H1 (cell line): ENCODE measurements around the gene TAF10. TPM values are rescaled to one million over a fixed set of nuclear protein-coding genes. Genes with fewer than 3 reads are reported as not detected.

ENCODE experiments used
- CTCF ChIA-PET: fragments of 300-600 bp; sonication (Branson Sonifier 250); formaldehyde crosslinking; loops from one replicate; lab custom pipeline; 2021; ENCODE audit not compliant: partially characterized antibody; lab: Charles Lee
- POLR2A ChIA-PET: fragments of 300-600 bp; sonication (Branson Sonifier 250); formaldehyde crosslinking; loops from one replicate; lab custom pipeline; 2021; ENCODE audit warnings: inconsistent platforms; ENCODE audit not compliant: partially characterized antibody; lab: Charles Lee
- DNase-seq, 2 experiments: peaks; one replicate each; pipeline versions ENCODE4 v3.0.0 to v3.0.0-alpha.2; 2010 to 2022; ENCODE audit warnings: low spot score in 2 of 2, low read depth in 1 of 2, mixed read lengths in 1 of 2
- FAIRE-seq: peaks from 2 replicates; lab custom pipeline; 2011; peaks lifted over from hg19 to GRCh38; lab: Jason Lieb, UNC
- H2AFZ ChIP-seq: 2 replicates; pipeline ENCODE4 v1.8.1; 2012; ENCODE audit warnings: low read length, inconsistent platforms
- H2AK5ac ChIP-seq: 2 replicates; pipeline ENCODE4 v1.6.1; 2013; ENCODE audit warnings: low read depth, low read length
- H2BK120ac ChIP-seq: replicated peaks from 2 replicates; pipeline ENCODE3; 2013; ENCODE audit warnings: low read depth, low read length, inconsistent platforms
- H2BK12ac ChIP-seq: 2 replicates; pipeline ENCODE4 v1.6.1; 2013; ENCODE audit warnings: low read depth, low read length
- H2BK15ac ChIP-seq: 2 replicates; pipeline ENCODE4 v1.6.1; 2013; ENCODE audit warnings: low read length
- H2BK20ac ChIP-seq: 2 replicates; pipeline ENCODE4 v1.6.1; 2013; ENCODE audit warnings: low read length
- H2BK5ac ChIP-seq: 2 replicates; pipeline ENCODE4 v1.6.1; 2013; ENCODE audit warnings: low read depth, low read length
- H3K14ac ChIP-seq: 2 replicates; pipeline ENCODE4 v1.6.1; 2013; ENCODE audit warnings: inconsistent platforms; ENCODE audit not compliant: insufficient read length
- H3K18ac ChIP-seq: 2 replicates; pipeline ENCODE4 v1.6.1; 2013; ENCODE audit warnings: low read length; ENCODE audit errors: extremely low read depth
- H3K23ac ChIP-seq: 2 replicates; pipeline ENCODE4 v1.6.1; 2013; ENCODE audit warnings: inconsistent platforms; ENCODE audit not compliant: insufficient read length
- H3K23me2 ChIP-seq: 2 replicates; pipeline ENCODE4 v1.6.1; 2013; ENCODE audit warnings: low read depth, low read length
- H3K27ac ChIP-seq: 2 replicates; pipeline ENCODE4 v1.6.1; 2011; ENCODE audit warnings: low read depth, low read length, inconsistent platforms
- H3K27me3 ChIP-seq, 4 experiments: replicated peaks in 1 of 4; 1 replicate in 1 of 4; 2 replicates in 3 of 4; pipeline versions ENCODE4 v1.6.1 to v1.8.1; 2011 to 2013; ENCODE audit warnings: low read length in 3 of 4, mild to moderate bottlenecking in 3 of 4, inconsistent platforms in 2 of 4, mixed read lengths in 2 of 4, moderate library complexity in 1 of 4; ENCODE audit not compliant: control insufficient read depth in 3 of 4, insufficient read depth in 3 of 4; ENCODE audit errors: extremely low read depth in 1 of 4
- H3K36me3 ChIP-seq, 4 experiments: 2 replicates each; pipeline versions ENCODE4 v1.6.1 to v1.8.1; 2011 to 2013; ENCODE audit warnings: mild to moderate bottlenecking in 4 of 4, low read length in 3 of 4, moderate library complexity in 2 of 4, control low read depth in 1 of 4, inconsistent platforms in 1 of 4; ENCODE audit not compliant: insufficient read depth in 4 of 4, control insufficient read depth in 2 of 4
- H3K4ac ChIP-seq: replicated peaks from 2 replicates; pipeline ENCODE3; 2013; ENCODE audit warnings: low read length, low read depth, mixed read lengths, inconsistent platforms; ENCODE audit not compliant: insufficient read length
- H3K4me1 ChIP-seq, 4 experiments: replicated peaks in 1 of 4; 1 replicate in 1 of 4; 2 replicates in 3 of 4; pipeline versions ENCODE4 v1.6.1 to v1.8.1; 2011 to 2013; ENCODE audit warnings: low read length in 3 of 4, inconsistent platforms in 2 of 4, mixed read lengths in 1 of 4; ENCODE audit not compliant: insufficient read depth in 4 of 4, control insufficient read depth in 3 of 4
- H3K4me2 ChIP-seq, 2 experiments: 2 replicates each; pipeline versions ENCODE4 v1.6.1 to v1.8.1; 2011 to 2013; ENCODE audit warnings: low read depth in 2 of 2, low read length in 2 of 2, control low read depth in 1 of 2, inconsistent platforms in 1 of 2, mild to moderate bottlenecking in 1 of 2; ENCODE audit not compliant: insufficient read depth in 1 of 2
- H3K4me3 ChIP-seq, 4 experiments: fragments of 200-600, 300-600 bp in 1 of 4; sonication (generic), shearing (Covaris generic), sonication (Bioruptor Twin) in 1 of 4; 2 replicates each; pipeline versions ENCODE4 v1.5.1 to v1.8.1; 2011 to 2016; ENCODE audit warnings: low read length in 4 of 4, low read depth in 3 of 4, control low read depth in 2 of 4, inconsistent platforms in 2 of 4, mild to moderate bottlenecking in 2 of 4, mixed read lengths in 1 of 4, moderate library complexity in 1 of 4; ENCODE audit not compliant: insufficient read depth in 2 of 4; ENCODE audit errors: extremely low read depth in 1 of 4
- H3K56ac ChIP-seq: replicated peaks from 2 replicates; pipeline ENCODE3; 2013; ENCODE audit warnings: low read depth, mild to moderate bottlenecking, mixed read lengths, low read length, inconsistent platforms; ENCODE audit not compliant: insufficient read length
- H3K79me1 ChIP-seq: 2 replicates; pipeline ENCODE4 v1.6.1; 2013; ENCODE audit warnings: low read depth, low read length, control low read depth
- H3K79me2 ChIP-seq, 2 experiments: 2 replicates each; pipeline versions ENCODE4 v1.6.1 to v1.8.1; 2012 to 2013; ENCODE audit warnings: low read length in 2 of 2, mild to moderate bottlenecking in 2 of 2, inconsistent platforms in 1 of 2; ENCODE audit not compliant: insufficient read depth in 2 of 2, control insufficient read depth in 1 of 2
- H3K9ac ChIP-seq, 4 experiments: replicated peaks in 1 of 4; 1 replicate in 1 of 4; 2 replicates in 3 of 4; pipeline versions ENCODE4 v1.6.1 to v1.8.1; 2011 to 2013; ENCODE audit warnings: low read depth in 3 of 4, low read length in 3 of 4, control low read depth in 2 of 4, mild to moderate bottlenecking in 2 of 4, moderate library complexity in 2 of 4, inconsistent platforms in 1 of 4; ENCODE audit errors: extremely low read depth in 1 of 4
- H3K9me3 ChIP-seq, 2 experiments: 2 replicates each; pipeline versions ENCODE4 v1.6.1 to v1.8.1; 2012 to 2013; ENCODE audit warnings: mild to moderate bottlenecking in 2 of 2, moderate library complexity in 2 of 2, control low read depth in 1 of 2, inconsistent platforms in 1 of 2, low read depth in 1 of 2, low read length in 1 of 2, mixed read lengths in 1 of 2; ENCODE audit not compliant: insufficient read depth in 2 of 2
- H4K20me1 ChIP-seq, 2 experiments: replicated peaks in 1 of 2; 2 replicates each; pipeline versions ENCODE3 to v1.8.1; 2011 to 2013; ENCODE audit warnings: inconsistent platforms in 2 of 2, low read length in 2 of 2, mild to moderate bottlenecking in 1 of 2; ENCODE audit not compliant: insufficient read depth in 2 of 2, control insufficient read depth in 1 of 2
- H4K5ac ChIP-seq: 2 replicates; pipeline ENCODE4 v1.6.1; 2013; ENCODE audit warnings: low read length, low read depth, mixed read lengths, inconsistent platforms; ENCODE audit not compliant: insufficient read length
- H4K8ac ChIP-seq: 2 replicates; pipeline ENCODE4 v1.8.0; 2013; ENCODE audit warnings: mild to moderate bottlenecking, moderate library complexity, low read length, inconsistent platforms; ENCODE audit not compliant: insufficient read depth; ENCODE audit errors: extremely low read depth
- H4K91ac ChIP-seq: replicated peaks from 2 replicates; pipeline ENCODE3; 2013; ENCODE audit warnings: low read length, mixed read lengths, inconsistent platforms; ENCODE audit not compliant: insufficient read length
- WGBS, 2 experiments: shearing (Covaris generic) in 1 of 2; methylation state at CpG; one replicate each; pipeline versions ENCODE4 v1.1.6 to v1.1.7; 2013 to 2015; ENCODE audit warnings: low lambda C conversion rate in 2 of 2, mixed read lengths in 2 of 2, inconsistent platforms in 1 of 2, low coverage in 1 of 2, missing lambda C conversion rate in 1 of 2; ENCODE audit not compliant: insufficient replicate concordance in 2 of 2, insufficient coverage in 1 of 2, insufficient read length in 1 of 2; ENCODE audit errors: extremely low coverage in 1 of 2, missing lambda C conversion rate in 1 of 2; 5-methylcytosine and 5-hydroxymethylcytosine counted together
- polyA plus RNA-seq, 7 experiments: library from polyadenylated mRNA; depleted of rRNA in 3 of 7; stranded (reverse) in 5 of 7; unstranded in 2 of 7; fragments of >200 nt in 5 of 7; fragments of 200-250 nt in 2 of 7; gene quantifications; 1 replicate in 5 of 7; 2 replicates in 1 of 7; 4 replicates in 1 of 7; pipeline versions ENCODE4 v1.2.1 to v1.2.3, GENCODE V29; 2011 to 2013; ENCODE audit warnings: missing spikeins in 2 of 7, mixed read lengths in 2 of 7
- total RNA-seq: library from RNA; stranded (reverse); fragmentation: NEBNext Ultra II Directional; extraction: Animal tissue kit (Norgen Biotek cat#: 25700); gene quantifications from 2 replicates; pipeline ENCODE4 v1.2.1, GENCODE V29; 2021

The TAF10 gene
- total and polyA plus RNA-seq, 2 of the 8 experiments (the other 6 are each of a cell fraction or from before 2014, with no cell fraction given): 128 to 213 TPM

GRCh38 chr11:6650980-6651379, 39.0 kb upstream of the TAF10 start:
- no peak for FAIRE-seq
- no peak overlapping the region for H4K5ac ChIP-seq
- no peaks in the 10 kb centered on the region for H3K79me2 ChIP-seq
- H3K36me3 ChIP-seq: no peaks in the 10 kb centered on the region
- no peak overlapping the region for H2BK5ac ChIP-seq
- H3K4me2 ChIP-seq: no peak overlapping the region
- no peak overlapping the region for H3K4me3 ChIP-seq
- H4K91ac ChIP-seq: no peak overlapping the region
- H2AFZ ChIP-seq: no peak overlapping the region
- no peaks in the 10 kb centered on the region for H3K79me1 ChIP-seq
- H3K9ac ChIP-seq: no peak overlapping the region
- H4K20me1 ChIP-seq: peaks cover 0 to 3% of the 10 kb centered on the region in 2 experiments
- peaks cover 4% of the 10 kb centered on the region for H3K23me2 ChIP-seq
- 89% methylated on average over 6 of the region's 6 CpGs; no CpG with 5 or more reads in 1 of the 2 experiments for WGBS, 2 experiments
- H3K9me3 ChIP-seq: no peaks in the 10 kb centered on the region
- no peak overlapping the region for H3K4ac ChIP-seq
- no peak overlapping the region for H2BK12ac ChIP-seq
- no peak overlapping the region for H4K8ac ChIP-seq
- H2BK120ac ChIP-seq: no peak overlapping the region
- H3K23ac ChIP-seq: no peak overlapping the region
- H3K27me3 ChIP-seq: peaks cover 0 to 19% (median 16%) of the 10 kb centered on the region in 4 experiments; a peak in 6 of 7 replicates
- H3K18ac ChIP-seq: no peak overlapping the region
- ChIA-PET POLR2A (interaction anchor here (1.2 kb wide), 1 partner anchor 8 kb away, joined by 3 read pairs; no protein-coding TSS in a partner anchor), CTCF (interaction anchor here (1.2 to 2.6 kb wide), 4 partner anchors 12 to 20 kb away, joined by 3 to 10 read pairs (median 7); no protein-coding TSS in a partner anchor)
- no peak overlapping the region for H3K27ac ChIP-seq
- H2BK20ac ChIP-seq: no peak overlapping the region
- H3K4me1 ChIP-seq: peaks cover 3 to 14% (median 5%) of the 10 kb centered on the region in 4 experiments; a peak in 6 of 7 replicates
- H3K56ac ChIP-seq: no peak overlapping the region
- no peak overlapping the region for H3K14ac ChIP-seq
- no peak overlapping the region for H2BK15ac ChIP-seq
- H2AK5ac ChIP-seq: no peak overlapping the region
- no peak for DNase-seq
